ENCODE results near the gene COTL1. TPM values are rescaled to one million over a fixed set of nuclear protein-coding genes. Genes with fewer than 3 reads are reported as not detected.

Gene COTL1
- total and polyA plus RNA-seq, 9 donors, result 13.8 to 46.4 (median 29.3) TPM

DNA sequence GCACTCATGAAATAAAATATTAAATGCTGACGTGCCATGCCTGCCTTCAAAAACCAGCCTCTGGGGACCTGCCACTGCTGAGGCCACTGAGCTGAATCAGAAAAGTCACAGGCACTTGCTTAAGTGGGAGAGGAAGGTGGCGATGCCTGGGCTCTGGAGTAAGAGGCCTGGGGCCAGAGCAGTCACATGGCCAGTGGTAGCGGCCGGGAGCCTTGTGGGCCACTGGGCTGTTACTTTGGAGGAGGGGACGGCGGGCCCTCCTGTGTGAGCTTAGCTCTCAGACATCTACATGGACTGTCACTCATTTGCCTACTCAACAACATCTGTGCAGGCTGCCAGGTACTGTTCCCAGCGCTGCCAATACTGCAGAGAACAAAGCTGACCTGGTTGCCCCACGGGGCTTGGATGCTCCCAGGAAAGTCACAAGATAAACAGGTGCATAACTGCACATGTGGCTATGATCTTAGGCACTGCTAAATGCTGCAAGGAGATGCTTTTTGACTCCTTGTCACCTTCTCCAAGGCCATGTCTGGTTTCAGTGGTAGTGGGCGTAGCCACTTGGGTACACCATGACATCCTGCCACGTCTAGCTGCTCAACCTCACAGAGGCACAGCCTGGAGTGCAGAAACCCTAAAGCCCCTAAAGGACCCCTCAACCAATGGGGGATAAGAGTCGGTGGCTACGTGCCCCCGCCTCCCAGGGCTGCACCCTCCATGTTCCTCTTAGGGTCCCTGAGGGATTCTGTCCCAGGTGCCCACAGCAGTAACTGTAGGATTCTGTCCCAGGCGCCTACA lies 11.6 kb downstream of the COTL1 start:
- no peak overlapping the region for H3K27ac ChIP-seq
- H3K27me3 ChIP-seq, result no peaks in the 10 kb centered on the region
- peaks cover 2% of the 10 kb centered on the region for H3K4me1 ChIP-seq (ENCODE audit: insufficient read depth)
- no peak for DNase-seq
- no peak overlapping the region for H3K4me3 ChIP-seq
- no peaks in the 10 kb centered on the region for H3K36me3 ChIP-seq
- intact Hi-C loops (cut with DNase I), result no loop called here
- WGBS, 3 donors, result 88 to 95% (median 91%) methylated on average over 14 of the region's 14 CpGs
- TF ChIP-seq POLR2A (IDR thresholded peaks at IDR 0.05), result no peak
- TF ChIP-seq, protein P1, sequence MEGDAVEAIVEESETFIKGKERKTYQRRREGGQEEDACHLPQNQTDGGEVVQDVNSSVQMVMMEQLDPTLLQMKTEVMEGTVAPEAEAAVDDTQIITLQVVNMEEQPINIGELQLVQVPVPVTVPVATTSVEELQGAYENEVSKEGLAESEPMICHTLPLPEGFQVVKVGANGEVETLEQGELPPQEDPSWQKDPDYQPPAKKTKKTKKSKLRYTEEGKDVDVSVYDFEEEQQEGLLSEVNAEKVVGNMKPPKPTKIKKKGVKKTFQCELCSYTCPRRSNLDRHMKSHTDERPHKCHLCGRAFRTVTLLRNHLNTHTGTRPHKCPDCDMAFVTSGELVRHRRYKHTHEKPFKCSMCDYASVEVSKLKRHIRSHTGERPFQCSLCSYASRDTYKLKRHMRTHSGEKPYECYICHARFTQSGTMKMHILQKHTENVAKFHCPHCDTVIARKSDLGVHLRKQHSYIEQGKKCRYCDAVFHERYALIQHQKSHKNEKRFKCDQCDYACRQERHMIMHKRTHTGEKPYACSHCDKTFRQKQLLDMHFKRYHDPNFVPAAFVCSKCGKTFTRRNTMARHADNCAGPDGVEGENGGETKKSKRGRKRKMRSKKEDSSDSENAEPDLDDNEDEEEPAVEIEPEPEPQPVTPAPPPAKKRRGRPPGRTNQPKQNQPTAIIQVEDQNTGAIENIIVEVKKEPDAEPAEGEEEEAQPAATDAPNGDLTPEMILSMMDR (IDR thresholded peaks at IDR 0.05), result no peak
- TF ChIP-seq EP300 (IDR thresholded peaks at IDR 0.05), result no peak
- no peaks in the 10 kb centered on the region for H3K9me3 ChIP-seq

DNA sequence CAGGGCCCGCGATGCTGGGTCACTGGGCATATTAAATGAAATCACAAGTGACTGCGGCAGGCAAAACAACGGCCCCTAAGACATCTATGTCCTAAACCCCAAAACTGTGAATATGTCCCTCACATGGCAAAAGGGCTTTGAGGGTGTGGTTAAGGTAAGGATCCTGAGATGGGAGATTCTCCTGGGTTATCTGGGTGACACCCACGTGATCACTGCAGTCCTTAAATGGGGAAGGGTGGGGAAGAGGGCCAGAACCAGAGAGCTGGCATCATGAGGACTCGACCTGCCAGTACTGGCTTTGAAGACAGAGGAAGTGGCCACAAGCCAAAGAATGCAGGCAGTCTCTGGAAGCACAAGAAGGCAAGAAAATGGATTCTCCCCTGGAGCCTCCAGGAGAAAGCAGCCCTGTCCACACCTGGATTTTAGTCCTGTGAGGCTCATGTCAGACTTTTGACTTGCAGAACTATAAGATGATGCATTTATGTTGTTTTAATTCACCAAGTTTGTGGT lies 12.5 kb downstream of the COTL1 start:
- Histone ChIP-seq H3K27me3 (no peaks in the 10 kb centered on the region), H3K4me1 (ENCODE audit: insufficient read depth) (peaks cover 3% of the 10 kb centered on the region), H3K4me3 (no peak overlapping the region), H3K9me3 (no peaks in the 10 kb centered on the region), H3K27ac (no peak overlapping the region), H3K36me3 (no peaks in the 10 kb centered on the region)
- WGBS, 3 donors, result 92 to 93% (median 93%) methylated on average over 6 of the region's 6 CpGs
- DNase-seq, result no peak
- intact Hi-C loops (cut with DNase I), result no loop called here
- TF ChIP-seq, protein P1 (IDR thresholded peaks at IDR 0.05), result no peak
- TF ChIP-seq POLR2A (IDR thresholded peaks at IDR 0.05), result no peak
- TF ChIP-seq EP300 (IDR thresholded peaks at IDR 0.05), result no peak

DNA sequence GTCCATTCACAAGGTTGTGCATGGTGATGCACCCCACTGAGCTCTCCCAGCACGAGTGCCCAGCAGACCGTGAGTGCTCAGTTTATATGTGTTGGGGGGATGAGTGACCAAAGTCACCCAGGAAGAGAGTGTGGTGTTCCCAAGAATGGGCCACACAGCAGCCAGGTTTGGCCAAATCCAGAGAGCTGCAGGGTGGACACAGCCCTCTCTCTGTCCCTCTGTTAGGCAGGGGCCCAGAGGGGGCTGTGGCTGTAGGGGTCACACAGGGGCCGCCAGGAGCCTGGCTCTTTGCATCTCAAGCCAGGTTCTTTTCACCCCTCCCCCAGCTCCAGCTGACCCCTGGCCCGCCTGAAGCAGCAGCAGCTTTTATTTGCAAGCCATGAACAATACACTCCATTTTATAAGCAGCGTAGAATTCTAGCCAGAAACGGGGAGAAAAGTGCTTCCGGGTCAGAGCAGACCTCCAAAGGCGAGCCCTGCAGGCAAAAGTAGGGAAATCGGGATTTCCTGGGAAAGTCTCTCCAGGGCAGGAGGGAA lies 13.3 kb downstream of the COTL1 start:
- H3K27ac ChIP-seq, result no peak overlapping the region
- peaks cover 7% of the 10 kb centered on the region for H3K4me1 ChIP-seq (ENCODE audit: insufficient read depth)
- no peak overlapping the region for H3K4me3 ChIP-seq
- 71 to 82% (median 75%) methylated on average over 9 of the region's 9 CpGs for WGBS, 3 donors
- no peaks in the 10 kb centered on the region for H3K9me3 ChIP-seq
- intact Hi-C loops (cut with DNase I), result no loop called here
- H3K27me3 ChIP-seq, result no peaks in the 10 kb centered on the region
- TF ChIP-seq, protein P1 (IDR thresholded peaks at IDR 0.05), result no peak
- no peak for TF ChIP-seq POLR2A (IDR thresholded peaks at IDR 0.05)
- no peak for TF ChIP-seq EP300 (IDR thresholded peaks at IDR 0.05)
- DNase-seq, result no peak
- H3K36me3 ChIP-seq, result no peaks in the 10 kb centered on the region

DNA sequence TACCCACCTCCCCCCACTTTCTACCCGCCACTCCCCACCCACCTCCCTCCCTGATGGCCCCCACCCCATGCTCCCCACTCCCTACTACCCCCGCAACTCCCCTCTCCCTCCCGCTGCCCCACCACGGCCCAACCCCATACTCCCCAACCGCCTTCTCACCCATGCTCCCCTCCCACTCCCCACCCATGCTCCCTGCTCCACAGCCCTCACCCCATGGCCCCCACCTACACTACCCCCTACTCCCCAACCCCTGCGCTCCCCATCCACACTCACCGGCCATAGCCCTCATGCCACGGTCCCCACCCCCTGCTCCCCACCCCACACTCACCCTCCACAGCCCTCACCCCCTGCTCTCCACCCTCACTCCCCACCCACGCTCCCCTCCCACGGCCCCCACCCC lies 13.9 kb downstream of the COTL1 start:
- Histone ChIP-seq H3K27me3 (no peaks in the 10 kb centered on the region), H3K9me3 (no peaks in the 10 kb centered on the region), H3K36me3 (no peaks in the 10 kb centered on the region), H3K4me3 (no peak overlapping the region), H3K27ac (no peak overlapping the region), H3K4me1 (ENCODE audit: insufficient read depth) (peaks cover 12% of the 10 kb centered on the region)
- TF ChIP-seq, protein P1 (IDR thresholded peaks at IDR 0.05), result no peak
- TF ChIP-seq EP300 (IDR thresholded peaks at IDR 0.05) (no peak), POLR2A (IDR thresholded peaks at IDR 0.05) (no peak)
- WGBS, 3 donors, result 86 to 97% (median 93%) methylated on average over 7 to 10 of the region's 10 CpGs
- no peak for DNase-seq
- intact Hi-C loops (cut with DNase I), result no loop called here

All from ovary (tissue), 9 donors.